Tibial nerve (tissue), 4 donors: ENCODE results near the gene MBLAC1. TPM values are rescaled to one million over a fixed set of nuclear protein-coding genes. Genes with fewer than 3 reads are reported as not detected.

ENCODE experiments used
- DNase-seq, 2 donors: peaks; one replicate each; pipeline ENCODE4 v3.0.0-alpha.2; 2019; ENCODE audit warnings: low spot score in 2 of 2
- H3K27ac ChIP-seq, 4 donors: fragments of 200-600 bp; sonication (generic) in 3 of 4; one replicate each; pipeline ENCODE4 v1.5.1; 2017 to 2019; ENCODE audit warnings: mild to moderate bottlenecking in 1 of 4
- H3K27me3 ChIP-seq, 2 donors: fragments of 200-600 bp; sonication (generic) in 1 of 2; one replicate each; pipeline versions ENCODE4 v1.5.1 to v1.6.0; 2017 to 2019
- H3K36me3 ChIP-seq, 3 donors: fragments of 200-600 bp; sonication (generic); one replicate each; pipeline ENCODE4 v1.5.1; 2018 to 2019
- H3K4me1 ChIP-seq, 4 donors: fragments of 200-600 bp; sonication (generic) in 3 of 4; one replicate each; pipeline ENCODE4 v1.5.1; 2017 to 2019
- H3K4me3 ChIP-seq, 4 donors: fragments of 200-600 bp; sonication (generic) in 3 of 4; one replicate each; pipeline ENCODE4 v1.5.1; 2017 to 2019; ENCODE audit warnings: mild to moderate bottlenecking in 1 of 4, moderate library complexity in 1 of 4
- H3K9me3 ChIP-seq, 4 donors: fragments of 200-600 bp; sonication (generic) in 3 of 4; one replicate each; pipeline ENCODE4 v1.5.1; 2017 to 2019
- EP300 ChIP-seq, 2 donors: sonication (generic); formaldehyde crosslinking; IDR thresholded peaks; one replicate each; pipeline ENCODE4 v1.6.1; 2017; ENCODE audit warnings: antibody characterized with exemption in 2 of 2, mild to moderate bottlenecking in 1 of 2
- POLR2A ChIP-seq, 2 donors: fragments of 450-650 bp; IDR thresholded peaks; one replicate each; pipeline ENCODE4 v1.6.1; 2017; ENCODE audit warnings: antibody characterized with exemption in 2 of 2, mild to moderate bottlenecking in 2 of 2, moderate library complexity in 2 of 2
- WGBS, 2 donors: methylation state at CpG; one replicate each; pipeline ENCODE4 v1.1.5; 2018; 5-methylcytosine and 5-hydroxymethylcytosine counted together
- total RNA-seq, 4 donors: library from RNA; depleted of rRNA; stranded (reverse); fragments of >200 nt; gene quantifications; one replicate each; pipeline ENCODE4 v1.1.0, GENCODE V29; 2016
- TF ChIP-seq, protein P1 (sequence below), 5 experiments: fragments of 200-600 bp in 3 of 5; fragments of 450-650 bp in 2 of 5; sonication (generic) in 3 of 5; IDR thresholded peaks; one replicate each; pipeline ENCODE4 v1.5.1; 2016 to 2019; ENCODE audit warnings: antibody characterized with exemption in 5 of 5, mild to moderate bottlenecking in 3 of 5, moderate library complexity in 2 of 5

MBLAC1 gene
- total RNA-seq, 4 donors from 2014 or later: 3.9 to 9.2 (median 6.9) TPM

DNA sequence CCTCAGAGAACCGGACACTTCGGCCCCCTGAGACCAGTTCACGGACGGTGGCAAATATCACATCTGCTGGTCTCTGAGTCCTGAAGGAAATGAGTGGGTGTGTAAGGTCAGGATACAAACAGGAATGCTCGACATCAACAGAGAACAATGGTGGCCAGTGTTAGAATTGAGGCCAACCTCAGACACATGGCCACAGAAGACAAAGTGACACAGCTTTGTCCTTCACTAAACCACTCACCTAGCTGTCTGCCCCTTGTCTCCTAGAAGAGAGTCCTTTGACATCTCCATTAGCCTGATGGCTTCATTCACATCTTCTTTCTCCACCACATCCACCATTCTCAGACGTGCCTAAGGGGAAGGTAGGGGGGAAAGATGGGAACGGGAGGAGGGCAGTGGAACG lies 33.7 kb upstream of the MBLAC1 start:
- DNase-seq: no peak
- peaks cover 7 to 81% (median 38%) of the 10 kb centered on the region in 3 donors for H3K36me3 ChIP-seq
- no peak overlapping the region for H3K4me3 ChIP-seq
- peaks cover 0 to 34% (median 8%) of the 10 kb centered on the region in 4 donors for H3K4me1 ChIP-seq
- H3K9me3 ChIP-seq: no peaks in the 10 kb centered on the region
- no peak for TF ChIP-seq POLR2A (IDR thresholded peaks at IDR 0.05)
- TF ChIP-seq, protein P1, sequence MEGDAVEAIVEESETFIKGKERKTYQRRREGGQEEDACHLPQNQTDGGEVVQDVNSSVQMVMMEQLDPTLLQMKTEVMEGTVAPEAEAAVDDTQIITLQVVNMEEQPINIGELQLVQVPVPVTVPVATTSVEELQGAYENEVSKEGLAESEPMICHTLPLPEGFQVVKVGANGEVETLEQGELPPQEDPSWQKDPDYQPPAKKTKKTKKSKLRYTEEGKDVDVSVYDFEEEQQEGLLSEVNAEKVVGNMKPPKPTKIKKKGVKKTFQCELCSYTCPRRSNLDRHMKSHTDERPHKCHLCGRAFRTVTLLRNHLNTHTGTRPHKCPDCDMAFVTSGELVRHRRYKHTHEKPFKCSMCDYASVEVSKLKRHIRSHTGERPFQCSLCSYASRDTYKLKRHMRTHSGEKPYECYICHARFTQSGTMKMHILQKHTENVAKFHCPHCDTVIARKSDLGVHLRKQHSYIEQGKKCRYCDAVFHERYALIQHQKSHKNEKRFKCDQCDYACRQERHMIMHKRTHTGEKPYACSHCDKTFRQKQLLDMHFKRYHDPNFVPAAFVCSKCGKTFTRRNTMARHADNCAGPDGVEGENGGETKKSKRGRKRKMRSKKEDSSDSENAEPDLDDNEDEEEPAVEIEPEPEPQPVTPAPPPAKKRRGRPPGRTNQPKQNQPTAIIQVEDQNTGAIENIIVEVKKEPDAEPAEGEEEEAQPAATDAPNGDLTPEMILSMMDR (IDR thresholded peaks at IDR 0.05): no peak
- TF ChIP-seq EP300 (IDR thresholded peaks at IDR 0.05): no peak
- no peaks in the 10 kb centered on the region for H3K27me3 ChIP-seq
- peak overlapping the region in 1 of 4 donors; percentile 61 for H3K27ac ChIP-seq
- 17 to 39% methylated on average over 8 of the region's 8 CpGs for WGBS, 2 donors

DNA sequence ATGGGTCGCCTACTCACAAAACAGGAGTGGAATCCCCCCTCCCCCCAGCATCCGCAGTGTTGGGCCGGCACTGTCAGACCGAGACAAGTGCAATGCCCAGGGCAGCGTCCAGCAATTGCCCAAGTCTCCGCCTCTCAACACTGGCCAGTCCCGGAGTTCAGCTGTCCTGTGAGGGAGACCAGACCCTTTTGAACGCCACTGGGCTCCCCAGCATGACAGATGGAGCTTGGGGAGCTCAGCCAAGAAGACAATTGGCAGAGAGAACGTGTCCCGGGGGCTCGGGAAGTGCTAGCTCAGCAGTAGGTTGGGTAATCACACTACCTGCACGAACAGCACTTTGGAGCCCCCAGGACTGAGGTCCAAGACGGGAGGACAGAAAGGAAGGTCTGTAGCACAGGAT lies 33.3 kb upstream of the MBLAC1 start:
- 51 to 52% methylated on average over 11 to 12 of the region's 13 CpGs for WGBS, 2 donors
- TF ChIP-seq EP300 (IDR thresholded peaks at IDR 0.05) (no peak), POLR2A (IDR thresholded peaks at IDR 0.05) (no peak)
- TF ChIP-seq, protein P1 (IDR thresholded peaks at IDR 0.05): no peak

DNA sequence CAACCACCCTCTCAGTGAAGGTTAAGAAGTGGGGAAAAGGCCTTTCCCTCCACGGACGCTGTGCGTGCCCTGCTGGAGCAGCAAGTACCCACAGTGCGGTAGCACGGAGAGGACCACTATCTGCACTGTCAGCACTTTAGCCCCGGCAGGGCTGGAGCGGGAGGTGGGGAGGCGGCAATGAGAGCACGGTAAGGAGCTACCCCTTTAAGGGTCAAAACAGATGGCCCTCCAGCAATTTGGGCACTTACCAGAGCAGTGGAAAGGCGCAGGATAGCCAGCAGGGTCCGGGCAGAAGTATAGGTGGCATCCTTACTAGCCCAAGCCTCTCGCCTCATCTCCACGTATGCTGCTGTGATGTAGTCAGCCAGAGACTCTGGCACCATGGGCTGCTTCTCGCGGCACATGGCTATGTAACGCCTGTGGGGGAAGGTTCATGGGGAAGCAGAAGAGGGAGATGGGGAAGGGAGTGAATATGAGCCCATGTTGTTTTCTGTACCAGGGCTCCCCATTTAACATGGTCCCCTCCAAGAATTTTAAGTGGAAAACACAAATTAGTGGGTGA lies 32.8 kb upstream of the MBLAC1 start:
- Histone ChIP-seq H3K27me3 (no peaks in the 10 kb centered on the region), H3K36me3 (peaks cover 7 to 90% (median 48%) of the 10 kb centered on the region in 3 donors), H3K4me3 (no peak overlapping the region), H3K9me3 (no peaks in the 10 kb centered on the region), H3K27ac (peak overlapping the region in 1 of 4 donors; percentile 61), H3K4me1 (peaks cover 0 to 39% (median 4%) of the 10 kb centered on the region in 4 donors)
- 69 to 82% methylated on average over 16 of the region's 16 CpGs for WGBS, 2 donors
- TF ChIP-seq, protein P1 (IDR thresholded peaks at IDR 0.05): no peak
- TF ChIP-seq POLR2A (IDR thresholded peaks at IDR 0.05) (no peak), EP300 (IDR thresholded peaks at IDR 0.05) (no peak)
- DNase-seq: no peak

More for the DNA sequence above, 33.3 kb upstream of the MBLAC1 start:
- Histone ChIP-seq H3K4me3 (no peak overlapping the region), H3K27me3 (no peaks in the 10 kb centered on the region), H3K9me3 (no peaks in the 10 kb centered on the region), H3K4me1 (peaks cover 0 to 34% (median 3%) of the 10 kb centered on the region in 4 donors), H3K36me3 (peaks cover 7 to 85% (median 43%) of the 10 kb centered on the region in 3 donors), H3K27ac (peak overlapping the region in 1 of 4 donors; percentile 61)
- no peak for DNase-seq

DNA sequence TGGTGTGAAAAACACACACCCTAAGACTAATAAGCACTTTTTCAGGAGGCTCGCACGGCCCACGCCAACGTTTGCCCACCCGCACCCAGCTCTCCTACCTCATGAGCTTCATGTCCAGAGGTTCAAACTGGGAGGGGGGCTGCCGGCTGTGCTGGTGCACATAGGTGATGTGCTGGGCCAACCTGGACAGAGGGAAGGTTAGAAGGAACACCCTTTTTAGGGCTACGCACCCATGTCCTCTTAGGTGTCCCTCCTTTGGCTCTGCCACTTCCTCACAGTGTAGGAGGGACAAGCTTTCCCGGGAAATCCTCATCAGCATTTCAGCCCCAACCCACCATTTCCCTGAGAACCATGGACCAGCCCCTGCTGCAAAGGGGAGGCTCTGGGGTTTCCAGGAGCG lies 31.5 kb upstream of the MBLAC1 start:
- Histone ChIP-seq H3K4me3 (no peak overlapping the region), H3K4me1 (peaks cover 0 to 39% (median 12%) of the 10 kb centered on the region in 4 donors), H3K27ac (no peak overlapping the region), H3K36me3 (peaks cover 7 to 94% (median 49%) of the 10 kb centered on the region in 3 donors), H3K27me3 (no peaks in the 10 kb centered on the region), H3K9me3 (no peaks in the 10 kb centered on the region)
- no peak for DNase-seq
- 77 to 85% methylated on average over 9 of the region's 9 CpGs for WGBS, 2 donors
- TF ChIP-seq, protein P1 (IDR thresholded peaks at IDR 0.05): no peak
- no peak for TF ChIP-seq POLR2A (IDR thresholded peaks at IDR 0.05)
- TF ChIP-seq EP300 (IDR thresholded peaks at IDR 0.05): no peak

DNA sequence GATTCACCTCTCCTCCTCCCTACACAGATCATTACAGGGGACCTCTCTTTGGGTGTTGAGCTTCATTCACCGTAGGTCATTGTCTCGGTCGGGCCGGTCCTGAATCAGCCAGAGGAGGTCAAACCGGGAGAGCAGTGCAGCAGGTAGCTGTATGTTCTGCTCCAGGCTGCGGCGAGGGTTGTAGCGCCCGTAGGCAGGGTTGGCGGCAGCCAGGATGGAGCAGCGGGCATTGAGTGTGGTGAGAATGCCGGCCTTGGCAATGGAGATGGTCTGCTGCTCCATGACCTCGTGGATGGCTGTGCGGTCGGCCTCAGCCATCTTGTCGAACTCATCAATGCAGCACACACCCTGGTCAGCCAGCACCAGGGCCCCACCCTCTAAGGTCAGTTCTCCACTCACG lies 31.1 kb upstream of the MBLAC1 start:
- Histone ChIP-seq H3K4me3 (no peak overlapping the region), H3K4me1 (peaks cover 0 to 37% (median 12%) of the 10 kb centered on the region in 4 donors), H3K9me3 (no peaks in the 10 kb centered on the region), H3K27me3 (no peaks in the 10 kb centered on the region), H3K36me3 (peaks cover 7 to 90% (median 49%) of the 10 kb centered on the region in 3 donors), H3K27ac (no peak overlapping the region)
- WGBS, 2 donors: 89 to 93% methylated on average over 17 of the region's 17 CpGs
- no peak for TF ChIP-seq POLR2A (IDR thresholded peaks at IDR 0.05)
- TF ChIP-seq, protein P1 (IDR thresholded peaks at IDR 0.05): no peak
- no peak for TF ChIP-seq EP300 (IDR thresholded peaks at IDR 0.05)
- DNase-seq: no peak
